Nephron progenitor cell (in vitro differentiated cells): ENCODE data around the gene FKBP1A.

ENCODE experiments used
- DNase-seq: peaks from one replicate; pipeline ENCODE4 v3.0.0; 2021
- H3K27ac Mint-ChIP-seq: 2 replicates; pipeline ENCODE4 v1.8.0; 2021; ENCODE audit warnings: mild to moderate bottlenecking, moderate library complexity, mixed read lengths
- H3K27me3 Mint-ChIP-seq: 2 replicates; pipeline ENCODE4 v1.8.0; 2021; ENCODE audit warnings: mild to moderate bottlenecking, low read depth, mixed read lengths; ENCODE audit not compliant: poor library complexity
- H3K36me3 Mint-ChIP-seq: 2 replicates; pipeline ENCODE4 v1.8.0; 2021; ENCODE audit warnings: low read depth, mixed read lengths
- H3K4me1 Mint-ChIP-seq: 2 replicates; pipeline ENCODE4 v1.8.0; 2021; ENCODE audit warnings: mixed read lengths
- H3K4me3 Mint-ChIP-seq: 2 replicates; pipeline ENCODE4 v1.8.0; 2021; ENCODE audit warnings: mild to moderate bottlenecking, moderate library complexity, mixed read lengths
- H3K9me3 Mint-ChIP-seq: 2 replicates; pipeline ENCODE4 v1.8.0; 2021; ENCODE audit warnings: mild to moderate bottlenecking, moderate library complexity, mixed read lengths
- CTCF ChIP-seq: fragments of 200-600 bp; sonication (generic); IDR thresholded peaks from 2 replicates; pipeline ENCODE4 v1.5.0; 2021; ENCODE audit warnings: antibody characterized with exemption

FKBP1A gene

DNA sequence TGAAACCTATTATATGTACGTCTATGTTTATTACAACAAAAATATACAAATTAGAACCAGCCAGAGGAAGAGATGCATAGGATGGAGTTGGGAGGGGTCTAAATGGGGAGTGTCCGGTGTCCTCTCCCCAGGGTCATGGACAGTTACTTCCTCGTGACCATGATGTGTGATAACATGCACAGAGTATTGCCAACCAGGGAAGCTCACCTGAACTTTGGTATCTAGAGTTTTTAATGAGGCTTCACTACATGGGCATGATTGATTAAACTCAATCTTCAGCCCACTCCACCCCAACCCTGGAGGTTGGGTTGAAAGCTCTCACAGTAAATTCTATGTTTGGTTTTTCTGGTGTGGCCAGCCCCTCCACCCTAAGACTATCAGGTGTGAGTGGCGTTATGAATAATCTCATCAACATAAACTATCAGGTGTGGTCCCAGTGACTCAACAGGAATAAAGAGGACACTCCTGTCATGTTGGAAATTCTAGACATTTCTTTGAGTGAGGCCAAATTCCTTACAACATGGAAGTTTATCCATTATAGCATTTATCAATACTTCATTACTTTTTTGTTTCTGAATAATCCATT is 36.4 kb upstream of the FKBP1A start:
- Mint-ChIP-seq H3K36me3 (peaks cover 24% of the 10 kb centered on the region), H3K4me1 (peaks cover 28% of the 10 kb centered on the region), H3K27me3 (no peaks in the 10 kb centered on the region), H3K9me3 (peaks cover 13% of the 10 kb centered on the region), H3K27ac (no peak overlapping the region), H3K4me3 (no peak overlapping the region)
- TF ChIP-seq CTCF = no peak
- no peak for DNase-seq

GRCh38 chr20:1427457-1428054 is 34.7 kb upstream of the FKBP1A start:
- Mint-ChIP-seq H3K27me3 (no peaks in the 10 kb centered on the region), H3K36me3 (peaks cover 10% of the 10 kb centered on the region), H3K27ac (peak overlapping the region; percentile 86), H3K4me1 (peaks cover 32% of the 10 kb centered on the region), H3K9me3 (peaks cover 2% of the 10 kb centered on the region), H3K4me3 (no peak overlapping the region)
- no peak for TF ChIP-seq CTCF
- DNase-seq = no peak

DNA sequence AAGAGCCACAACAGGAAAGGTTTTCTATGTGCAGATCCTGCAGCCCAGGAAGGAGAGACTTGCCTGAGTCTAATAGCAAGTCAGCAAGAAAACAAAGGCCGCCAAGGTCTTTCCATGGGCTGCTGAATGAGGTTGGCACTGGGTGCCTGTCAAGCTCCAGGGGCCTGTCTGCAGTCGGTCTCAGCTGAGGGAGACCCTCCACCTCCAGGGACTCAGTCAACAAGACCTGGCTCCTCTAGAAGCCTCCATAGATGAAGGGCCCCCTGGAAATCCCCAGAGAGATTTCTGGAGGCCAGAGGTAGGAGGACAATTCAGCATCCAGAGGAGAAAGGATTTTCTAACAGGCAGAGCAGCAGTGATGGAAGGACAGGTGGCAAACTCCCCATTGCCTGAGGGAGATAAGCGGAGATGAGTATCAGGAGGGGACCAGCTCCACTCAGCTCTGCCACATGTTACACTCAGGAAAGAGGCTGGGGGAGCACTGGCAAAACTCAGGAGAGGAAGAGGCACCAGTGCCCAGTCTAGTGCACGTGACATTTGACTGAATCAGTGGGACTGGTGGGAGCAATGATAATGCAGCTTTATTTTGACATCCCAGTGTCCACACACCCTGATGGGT is 33.5 kb upstream of the FKBP1A start:
- DNase-seq = no peak
- H3K36me3 Mint-ChIP-seq = no peaks in the 10 kb centered on the region
- peaks cover 7% of the 10 kb centered on the region for H3K9me3 Mint-ChIP-seq
- peak overlapping the region; percentile 22 for H3K27ac Mint-ChIP-seq
- H3K4me3 Mint-ChIP-seq = no peak overlapping the region
- H3K27me3 Mint-ChIP-seq = no peaks in the 10 kb centered on the region
- no peak for TF ChIP-seq CTCF
- peaks cover 32% of the 10 kb centered on the region for H3K4me1 Mint-ChIP-seq

GRCh38 chr20:1424336-1424735 is 31.5 kb upstream of the FKBP1A start:
- H3K27me3 Mint-ChIP-seq = no peaks in the 10 kb centered on the region
- H3K27ac Mint-ChIP-seq = no peak overlapping the region
- no peak for DNase-seq
- H3K9me3 Mint-ChIP-seq = peaks cover 24% of the 10 kb centered on the region
- peaks cover 32% of the 10 kb centered on the region for H3K4me1 Mint-ChIP-seq
- no peak overlapping the region for H3K4me3 Mint-ChIP-seq
- TF ChIP-seq CTCF = no peak
- H3K36me3 Mint-ChIP-seq = no peaks in the 10 kb centered on the region

- Mint-ChIP-seq H3K36me3 (no peaks in the 10 kb centered on the region), H3K27me3 (no peaks in the 10 kb centered on the region), H3K4me3 (no peak overlapping the region), H3K9me3 (peaks cover 28% of the 10 kb centered on the region), H3K4me1 (peaks cover 29% of the 10 kb centered on the region), H3K27ac (no peak overlapping the region)
- peak; percentile 6 for TF ChIP-seq CTCF
- DNase-seq = peak; percentile 24
These were observed 30.8 kb upstream of the FKBP1A start for GRCh38 chr20:1423625-1424106.
